Measurements from ENCODE around the gene CCM2L.

- TF ChIP-seq YY1 (IDR thresholded peaks at IDR 0.05; ENCODE audit: low read depth) (no peak), USF1 (IDR thresholded peaks at IDR 0.05) (no peak), REST (IDR thresholded peaks at IDR 0.05; ENCODE audit: low read depth) (peak; percentile 53; the same call in 1 of the 2 replicates), CEBPB (IDR thresholded peaks at IDR 0.05) (no peak), RAD21 (IDR thresholded peaks at IDR 0.05; ENCODE audit: low read depth) (no peak), ZBTB7A (IDR thresholded peaks at IDR 0.05; ENCODE audit: low read depth) (no peak), TAF1 (IDR thresholded peaks at IDR 0.05; ENCODE audit: low read depth) (no peak), TCF12 (IDR thresholded peaks at IDR 0.05; ENCODE audit: low read depth) (no peak), TEAD4 (IDR thresholded peaks at IDR 0.05) (no peak), FOXM1 (IDR thresholded peaks at IDR 0.05; ENCODE audit: borderline replicate concordance, low read depth) (no peak), MAX (IDR thresholded peaks at IDR 0.05) (no peak), EGR1 (IDR thresholded peaks at IDR 0.05) (no peak), EP300 (IDR thresholded peaks at IDR 0.05; ENCODE audit: borderline replicate concordance) (no peak)
Measured at GRCh38 chr20:31981784-31982183, 28.5 kb upstream of the CCM2L start.
